ENCODE data around the gene PLA2G15.

The PLA2G15 gene

GRCh38 chr16:68269793-68270192 lies 24.6 kb downstream of the PLA2G15 start:
- DNase-seq (ENCODE audit: low read depth): no peak
- TF ChIP-seq CTCF (conservative IDR thresholded peaks at IDR 0.05; ENCODE audit: low read length): no peak

GRCh38 chr16:68270353-68270752 lies 25.2 kb downstream of the PLA2G15 start:
- no peak for TF ChIP-seq CTCF (conservative IDR thresholded peaks at IDR 0.05; ENCODE audit: low read length)
- DNase-seq (ENCODE audit: low read depth): no peak
- no peak overlapping the region for H3K4me3 ChIP-seq (ENCODE audit: low read length)

More at GRCh38 chr16:68269793-68270192, 24.6 kb downstream of the PLA2G15 start:
- no peak overlapping the region for H3K4me3 ChIP-seq (ENCODE audit: low read length)

- H3K4me3 ChIP-seq (ENCODE audit: low read length): no peak overlapping the region
- DNase-seq (ENCODE audit: low read depth): no peak
- TF ChIP-seq CTCF (conservative IDR thresholded peaks at IDR 0.05; ENCODE audit: low read length): no peak
These were observed 27.5 kb downstream of the PLA2G15 start for GRCh38 chr16:68272507-68273209.

GRCh38 chr16:68273459-68273858 lies 28.3 kb downstream of the PLA2G15 start:
- no peak overlapping the region for H3K4me3 ChIP-seq (ENCODE audit: low read length)
- TF ChIP-seq CTCF (conservative IDR thresholded peaks at IDR 0.05; ENCODE audit: low read length): no peak
- DNase-seq (ENCODE audit: low read depth): no peak

GRCh38 chr16:68273896-68274295 lies 28.7 kb downstream of the PLA2G15 start:
- no peak for DNase-seq (ENCODE audit: low read depth)
- H3K4me3 ChIP-seq (ENCODE audit: low read length): no peak overlapping the region
- no peak for TF ChIP-seq CTCF (conservative IDR thresholded peaks at IDR 0.05; ENCODE audit: low read length)

GRCh38 chr16:68274441-68274840 lies 29.3 kb downstream of the PLA2G15 start:
- TF ChIP-seq CTCF (conservative IDR thresholded peaks at IDR 0.05; ENCODE audit: low read length): no peak
- no peak overlapping the region for H3K4me3 ChIP-seq (ENCODE audit: low read length)
- DNase-seq (ENCODE audit: low read depth): no peak

- DNase-seq (ENCODE audit: low read depth): no peak
- no peak overlapping the region for H3K4me3 ChIP-seq (ENCODE audit: low read length)
- TF ChIP-seq CTCF (conservative IDR thresholded peaks at IDR 0.05; ENCODE audit: low read length): no peak
These were observed 30.5 kb downstream of the PLA2G15 start for GRCh38 chr16:68275611-68276191.

Measured in AG10803 (cell line).